GM18517 (cell line): ENCODE results near the gene ZNF496.
"Not testable (repeated sequence)": the region's sequence is repeated elsewhere in the genome, so short reads cannot be mapped to it uniquely, and the experiment has no call there.

Experiments used
- ATAC-seq: cut with Tn5 transposase; IDR thresholded peaks from one replicate; pipeline ENCODE4 v1.9.1; 2021; ENCODE audit warnings: mild to moderate bottlenecking, moderate library complexity; ENCODE audit not compliant: unreplicated experiment

The ZNF496 gene

GRCh38 chr1:247359559-247359958 lies 27.9 kb upstream of the ZNF496 start:
- no peak for ATAC-seq

GRCh38 chr1:247358920-247359319 lies 27.3 kb upstream of the ZNF496 start:
- ATAC-seq: no peak

- ATAC-seq: peak; percentile 92
These were observed 26.1 kb upstream of the ZNF496 start for GRCh38 chr1:247357781-247358211.

DNA sequence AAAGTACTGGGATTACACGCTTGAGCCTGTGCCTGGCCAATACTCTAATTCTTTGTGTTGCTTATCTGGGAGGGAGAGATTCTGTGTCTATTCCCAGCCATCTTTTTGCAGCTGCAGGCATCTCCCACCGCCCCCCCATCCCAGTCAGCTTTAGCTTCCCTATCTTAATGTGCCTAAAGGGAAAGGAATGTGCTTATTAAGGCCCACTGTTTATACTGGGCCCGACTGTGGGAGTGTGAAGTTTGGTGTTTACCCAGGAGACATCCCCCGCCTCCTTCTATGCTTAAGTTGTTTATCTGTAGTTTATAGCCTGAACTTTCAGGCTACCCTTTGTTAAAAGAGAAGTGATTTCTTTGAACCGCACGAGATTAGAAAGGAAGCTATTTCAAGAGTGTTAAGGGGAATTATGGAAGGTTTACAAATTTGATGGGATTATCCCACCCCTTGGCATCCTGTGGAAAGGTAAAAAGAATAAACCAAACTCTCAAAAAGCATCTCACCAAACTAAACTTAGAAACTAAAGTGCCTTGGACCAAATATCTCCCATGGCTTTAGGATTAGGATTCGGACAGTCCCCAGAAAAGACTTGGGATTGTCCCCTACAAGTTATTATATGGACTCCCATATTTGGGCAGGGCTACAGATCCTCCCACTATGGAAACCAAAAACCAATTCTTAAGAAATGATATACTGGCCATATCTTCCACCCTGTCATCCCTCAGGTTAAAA lies 25.5 kb upstream of the ZNF496 start:
- ATAC-seq: no peak

DNA sequence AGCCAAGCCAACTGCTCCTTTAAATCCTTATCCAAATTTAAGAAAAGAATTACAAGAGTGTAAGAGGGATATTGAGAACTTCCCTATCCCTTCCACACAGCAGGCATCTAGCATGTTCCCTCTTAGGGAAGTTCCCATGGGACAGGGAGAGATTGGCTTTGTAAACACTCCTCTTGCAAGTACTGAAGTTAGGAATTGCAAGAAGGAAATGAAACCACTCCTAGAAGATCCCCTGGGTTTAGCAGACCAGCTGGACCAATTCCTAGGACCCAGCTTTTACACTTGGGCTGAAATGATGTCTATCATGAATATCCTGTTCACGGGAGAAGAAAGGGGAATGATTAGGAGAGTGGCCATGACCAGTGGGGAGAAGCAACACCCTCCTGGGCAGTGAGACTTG lies 23.5 kb upstream of the ZNF496 start:
- ATAC-seq: not testable (repeated sequence)

DNA sequence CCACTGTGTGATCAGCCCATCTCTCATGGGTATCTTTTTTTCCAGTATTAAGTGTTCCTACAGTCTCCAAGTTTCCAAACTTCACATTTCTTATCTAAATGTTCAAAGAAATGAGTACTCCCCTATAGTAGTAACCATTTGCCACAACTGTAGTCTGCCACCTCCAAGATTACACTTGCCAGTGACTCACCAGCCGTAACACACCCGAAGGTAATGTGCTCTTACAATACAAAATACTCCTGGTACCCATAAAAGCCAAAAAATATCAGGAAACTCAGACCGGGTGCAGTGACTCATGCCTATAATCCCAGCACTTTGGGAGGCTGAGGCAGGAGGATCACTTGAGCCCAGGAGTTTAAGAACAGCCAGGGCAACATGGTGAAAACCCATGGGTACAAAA lies 20.5 kb upstream of the ZNF496 start:
- no peak for ATAC-seq

GRCh38 chr1:247350587-247350986 lies 18.9 kb upstream of the ZNF496 start:
- no peak for ATAC-seq

DNA sequence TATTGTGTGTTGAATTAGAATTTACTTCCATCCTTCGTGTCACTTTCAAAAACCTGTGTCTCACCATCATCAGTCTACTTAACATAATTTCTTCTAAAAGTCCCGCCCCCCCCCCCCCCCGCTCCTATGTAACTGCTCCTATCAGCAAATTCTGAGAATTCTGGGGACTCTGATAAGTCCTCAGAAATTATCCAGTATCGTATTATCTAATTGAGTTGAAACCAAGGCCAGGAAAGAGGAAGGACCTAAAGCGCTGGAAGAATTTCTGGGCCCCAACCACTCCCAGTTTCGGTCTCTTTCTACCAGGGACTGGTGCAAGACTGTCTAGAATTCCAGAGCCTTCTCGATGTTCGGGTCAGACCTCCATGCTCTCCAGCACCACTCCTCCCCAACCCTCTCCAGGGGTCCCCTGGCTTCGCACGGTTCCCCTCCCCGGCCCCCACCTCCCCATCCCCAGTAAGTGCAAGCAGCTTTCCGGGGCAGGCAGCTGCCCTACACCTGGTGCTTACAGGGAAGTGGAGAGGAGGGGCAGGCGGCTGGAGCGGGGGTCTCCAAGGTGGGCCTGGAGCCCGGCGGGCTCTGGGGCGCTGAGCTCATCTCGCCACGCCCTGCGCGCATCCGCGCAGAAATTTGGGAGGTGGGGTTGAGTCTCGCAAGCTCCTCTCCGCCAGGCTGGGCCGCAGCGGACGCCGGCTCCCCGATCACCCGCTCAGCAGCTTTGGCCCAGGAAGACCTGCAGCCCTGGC lies 16.0 kb upstream of the ZNF496 start:
- no peak for ATAC-seq

DNA sequence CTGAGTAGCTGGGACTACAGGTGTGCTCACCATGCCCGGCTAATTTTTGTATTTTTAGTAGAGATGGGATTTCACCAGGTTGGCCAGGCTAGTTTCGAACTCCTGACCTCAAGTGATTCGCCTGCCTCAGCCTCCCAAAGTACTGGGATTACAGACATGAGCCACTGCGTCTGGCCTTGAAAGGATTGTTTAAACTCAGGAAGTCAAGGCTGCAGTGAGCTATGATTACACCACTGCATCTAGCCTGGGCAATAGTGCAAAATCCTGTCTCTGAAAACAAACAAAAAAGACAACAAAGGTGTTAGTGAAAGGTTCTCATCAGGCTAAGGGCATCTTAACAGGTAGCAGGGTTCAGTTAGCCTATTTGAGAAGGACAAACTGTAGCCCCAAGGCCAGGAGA lies 14.2 kb upstream of the ZNF496 start:
- no peak for ATAC-seq

GRCh38 chr1:247343801-247344200 lies 12.1 kb upstream of the ZNF496 start:
- no peak for ATAC-seq

DNA sequence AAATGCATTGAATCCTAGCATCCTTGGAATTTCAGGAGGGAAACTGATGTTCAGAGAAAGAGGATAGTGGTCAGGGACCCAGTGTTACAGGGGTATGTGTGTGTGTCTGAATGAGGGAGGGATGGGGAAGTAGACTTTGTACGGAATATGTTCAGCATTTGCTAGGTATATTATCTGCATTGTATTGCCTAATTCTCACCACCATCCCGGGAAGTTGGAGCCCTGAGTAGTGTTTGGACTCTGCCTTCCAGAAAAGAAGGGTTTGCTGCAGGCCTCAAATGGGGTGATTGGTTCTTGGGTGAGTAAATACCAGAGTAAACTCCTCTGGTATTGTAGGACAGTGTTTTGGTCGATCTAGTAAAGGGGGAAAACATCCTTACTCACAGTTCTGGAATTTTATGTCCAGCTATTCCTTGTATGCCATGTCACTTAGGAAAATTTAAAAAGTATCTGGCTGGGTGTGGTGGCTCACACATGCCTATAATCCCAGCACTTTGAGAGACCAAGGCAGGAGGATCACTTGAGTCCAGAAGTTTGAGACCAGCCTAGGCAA lies 7.1 kb upstream of the ZNF496 start:
- no peak for ATAC-seq

- no peak for ATAC-seq
These were observed 6.3 kb upstream of the ZNF496 start for GRCh38 chr1:247337961-247338360.

GRCh38 chr1:247337250-247337746 lies 5.6 kb upstream of the ZNF496 start:
- no peak for ATAC-seq

GRCh38 chr1:247336390-247336789 lies 4.7 kb upstream of the ZNF496 start:
- no peak for ATAC-seq

- no peak for ATAC-seq
These were observed 4.2 kb upstream of the ZNF496 start for GRCh38 chr1:247335882-247336281.

DNA sequence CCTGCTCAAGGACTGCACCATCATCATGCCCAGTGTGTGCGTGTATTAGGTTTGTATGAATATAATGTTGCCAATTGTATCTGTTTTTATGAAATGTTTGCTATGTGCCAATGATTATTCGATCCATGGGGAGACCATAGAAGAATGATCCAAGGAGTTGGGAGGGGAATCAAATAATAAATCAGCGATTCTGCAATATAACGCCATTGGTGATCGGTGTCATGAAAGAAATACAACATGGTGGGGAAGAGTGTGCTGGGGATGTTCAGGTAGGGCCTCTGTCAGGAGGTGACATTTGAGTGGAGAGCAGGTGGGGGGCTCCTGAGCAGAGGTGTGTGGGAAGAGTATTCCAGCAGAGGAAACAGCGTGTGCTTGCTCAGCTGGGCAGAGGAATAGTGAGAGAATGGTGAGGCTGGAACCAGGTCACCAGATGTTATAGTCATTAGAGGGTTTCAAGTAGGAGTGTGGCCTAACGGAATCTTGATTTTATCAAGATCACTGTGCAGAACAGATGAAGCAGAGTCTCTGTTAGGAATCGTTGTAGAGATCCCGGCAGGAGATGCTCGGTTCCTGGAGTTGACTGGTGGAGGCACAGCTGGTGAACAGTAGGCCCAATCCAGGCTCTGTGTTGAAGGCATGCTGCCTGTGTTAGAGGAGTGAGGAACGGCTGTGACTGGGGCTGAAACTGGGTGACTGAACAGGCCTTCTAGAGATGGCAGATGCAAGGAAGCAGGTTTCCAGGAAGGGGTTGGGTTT lies 2.9 kb upstream of the ZNF496 start:
- no peak for ATAC-seq

DNA sequence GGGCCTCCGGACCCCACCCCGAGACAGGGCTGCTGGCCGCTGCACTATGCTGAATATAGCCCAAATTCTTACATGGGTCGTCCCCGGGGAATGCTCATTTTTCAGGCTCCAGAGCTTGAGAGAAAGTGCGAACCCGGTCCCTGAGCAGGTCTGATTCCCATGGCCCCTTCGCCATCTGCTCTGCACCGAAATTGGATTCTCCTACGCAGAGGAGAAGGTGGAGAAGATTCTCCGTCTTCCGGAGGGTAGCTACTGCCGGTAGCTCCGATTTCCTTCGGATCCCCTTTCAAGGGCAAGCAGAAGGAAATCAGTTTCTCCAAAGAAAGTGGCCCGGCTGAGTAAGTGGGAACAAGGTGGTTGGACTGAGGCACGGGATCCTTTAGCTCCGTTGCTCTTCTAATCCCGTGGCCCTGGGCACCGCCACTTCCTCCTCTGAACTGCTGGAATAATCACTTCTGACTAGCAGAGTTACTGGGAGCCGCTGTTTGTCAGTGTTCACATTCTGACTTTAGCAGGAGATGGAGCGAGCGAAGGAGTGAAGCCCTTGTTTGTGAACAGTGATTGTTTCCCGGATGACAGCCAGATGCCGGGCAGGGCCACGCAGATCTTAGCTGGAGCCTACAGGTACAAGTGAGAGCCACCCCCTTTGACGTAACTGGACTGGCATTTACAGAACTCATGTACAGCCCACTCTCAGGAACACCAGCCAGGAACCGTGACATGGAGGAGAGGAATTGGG lies 1.1 kb upstream of the ZNF496 start:
- ATAC-seq: no peak

DNA sequence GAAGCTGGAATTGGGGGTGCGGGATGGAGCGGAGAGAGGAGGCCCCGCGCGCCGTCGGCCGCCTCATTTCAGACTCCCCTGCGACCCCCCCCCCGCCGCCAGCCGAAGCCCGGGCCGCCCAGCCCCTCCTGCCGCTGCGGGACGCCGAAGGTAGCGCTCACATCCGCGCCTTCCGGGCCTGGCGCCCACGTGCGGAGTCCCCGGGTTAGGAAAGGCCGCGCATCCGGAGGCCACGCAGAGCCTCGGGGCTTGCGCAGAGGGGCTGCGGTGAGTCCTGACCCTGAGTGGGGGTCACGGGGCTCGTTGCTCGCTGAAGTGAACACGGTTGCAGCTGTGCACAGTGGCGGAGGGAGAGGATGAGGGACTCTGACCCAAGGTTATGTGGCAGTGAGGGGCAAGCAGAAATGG lies 552 bp upstream of the ZNF496 start:
- ATAC-seq: peak; percentile 26

DNA sequence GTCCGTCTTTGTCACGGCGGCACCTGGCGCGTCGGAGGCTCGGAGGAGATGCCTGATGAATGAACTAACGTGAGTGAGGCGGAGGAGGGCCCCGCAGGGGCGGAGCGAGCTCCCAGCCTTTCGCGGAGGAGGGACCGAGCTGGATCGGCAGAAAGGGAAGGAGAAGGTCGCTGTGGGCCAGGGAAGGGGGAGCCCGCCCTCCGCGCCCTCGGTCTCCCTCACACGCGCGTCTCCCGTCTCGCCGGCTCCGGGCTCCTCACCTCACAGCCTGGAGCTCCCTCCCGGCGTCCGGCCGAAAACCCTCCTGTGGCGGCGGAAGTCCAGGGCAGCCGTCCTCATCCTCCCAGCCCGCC lies 519 bp downstream of the ZNF496 start:
- ATAC-seq: peak; percentile 63

DNA sequence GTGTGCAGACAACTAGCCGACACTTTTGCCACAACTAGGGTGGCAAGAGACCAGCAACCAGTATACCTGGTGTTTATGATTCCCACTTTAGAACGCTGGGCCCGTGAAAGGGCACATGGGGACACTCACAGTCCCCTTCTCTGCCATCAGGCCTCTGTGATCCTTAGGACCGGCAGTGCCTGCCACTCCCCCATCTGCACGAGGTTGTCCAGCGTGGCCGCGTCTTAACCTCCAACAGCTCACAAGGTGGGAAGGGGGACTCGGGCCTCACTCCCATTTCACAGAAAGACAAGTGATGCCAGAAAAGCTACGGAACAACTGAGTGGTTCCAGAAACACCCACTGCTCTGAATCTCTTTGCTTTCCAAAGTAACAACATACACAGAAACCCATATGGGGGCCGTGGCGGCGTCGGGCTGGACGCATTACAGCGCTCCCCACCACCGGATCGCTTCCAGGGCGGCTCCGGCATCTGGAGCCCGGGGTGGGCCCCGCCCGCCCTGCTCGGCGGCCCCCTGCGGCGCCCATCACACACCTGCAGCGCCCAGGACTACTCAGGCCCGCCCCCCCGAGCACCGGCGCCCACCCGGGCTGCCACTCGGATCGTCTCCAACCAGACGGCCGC lies 1.0 kb downstream of the ZNF496 start:
- ATAC-seq: peak; percentile 31
